HG03066 (cell line): ENCODE results near the gene TTLL11.

Experiments
- ATAC-seq: cut with Tn5 transposase; IDR thresholded peaks from one replicate; pipeline ENCODE4 v1.9.1; 2021; ENCODE audit warnings: low read depth; ENCODE audit not compliant: unreplicated experiment

The TTLL11 gene

GRCh38 chr9:122092611-122093506, at the start of gene TTLL11:
TTLL11 (minus strand) TSS chr9:122093308; CDS start chr9:122093148, 160 bp downstream.
- ATAC-seq: peak; percentile 84

- no peak for ATAC-seq
Measured at GRCh38 chr9:122141671-122142070, 48.6 kb upstream of the TTLL11 start.

GRCh38 chr9:122140368-122141193, 47.5 kb upstream of the TTLL11 start:
- no peak for ATAC-seq

- no peak for ATAC-seq
Measured at GRCh38 chr9:122138560-122139268, 45.6 kb upstream of the TTLL11 start.

- ATAC-seq: no peak
Measured at GRCh38 chr9:122135529-122135859, 42.4 kb upstream of the TTLL11 start.

GRCh38 chr9:122134822-122135528, 41.9 kb upstream of the TTLL11 start:
- ATAC-seq: no peak

GRCh38 chr9:122133984-122134535, 41.0 kb upstream of the TTLL11 start:
- no peak for ATAC-seq

- no peak for ATAC-seq
Measured at GRCh38 chr9:122133263-122133983, 40.3 kb upstream of the TTLL11 start.

GRCh38 chr9:122132539-122132938, 39.4 kb upstream of the TTLL11 start:
- ATAC-seq: no peak

GRCh38 chr9:122131401-122132001, 38.4 kb upstream of the TTLL11 start:
- ATAC-seq: no peak

GRCh38 chr9:122130837-122131236, 37.7 kb upstream of the TTLL11 start:
- ATAC-seq: no peak

- no peak for ATAC-seq
Measured at GRCh38 chr9:122129969-122130368, 36.9 kb upstream of the TTLL11 start.

- no peak for ATAC-seq
Measured at GRCh38 chr9:122128969-122129343, 35.8 kb upstream of the TTLL11 start.

- no peak for ATAC-seq
Measured at GRCh38 chr9:122128007-122128968, 35.2 kb upstream of the TTLL11 start.

- ATAC-seq: no peak
Measured at GRCh38 chr9:122127396-122127798, 34.3 kb upstream of the TTLL11 start.

- ATAC-seq: no peak
Measured at GRCh38 chr9:122126331-122127261, 33.5 kb upstream of the TTLL11 start.
